HepG2 (cell line): Measurements from ENCODE around the gene NME7. TPM values are rescaled to one million over a fixed set of nuclear protein-coding genes. Genes with fewer than 3 reads are reported as not detected.

Experiments
- ATAC-seq: fragments of 200-7000 bp; cut with Tn5 transposase; 3 replicates; pipeline ENCODE4 v1.9.1; 2020; ENCODE audit warnings: mild to moderate bottlenecking, moderate library complexity
- BruUV-seq: library from RNA; stranded (reverse); fragments of 400-500 nt; replicated peaks from 2 replicates; lab custom pipeline; 2021; lab: Mats Ljungman, UMichigan
- CTCF ChIA-PET: fragments of 300-600 bp; formaldehyde crosslinking; extraction: SDS; loops from one replicate; lab custom pipeline; 2021; ENCODE audit warnings: low total read pairs, inconsistent platforms, low intra/inter-chr PET ratio; lab: Yijun Ruan, JAX
- POLR2A ChIA-PET: fragments of 350-600 bp; sonication (Branson Sonifier 250); formaldehyde crosslinking; loops from one replicate; lab custom pipeline; 2020; ENCODE audit warnings: antibody characterized with exemption, inconsistent platforms; lab: Yijun Ruan, JAX
- DNase-seq: peaks from one replicate; pipeline ENCODE4 v3.0.0-alpha.2; 2015; ENCODE audit warnings: low spot score
- FAIRE-seq: peaks from 3 replicates; lab custom pipeline; 2011; peaks lifted over from hg19 to GRCh38; lab: Jason Lieb, UNC
- H2AFZ ChIP-seq: one replicate; pipeline ENCODE4 v1.6.1; 2011; ENCODE audit warnings: low read length, inconsistent platforms
- H3K27ac ChIP-seq: fragments of 300-600 bp; 3 replicates; pipeline ENCODE4 v1.8.0; 2011; ENCODE audit warnings: mixed run types, mild to moderate bottlenecking, mixed read lengths, low read length, inconsistent platforms; ENCODE audit not compliant: insufficient read depth; ENCODE audit errors: extremely low read length
- H3K27me3 ChIP-seq, 2 experiments: fragments of 200-600 bp in 1 of 2; 2 replicates in 1 of 2; 3 replicates in 1 of 2; pipeline versions ENCODE4 v1.6.0 to v1.8.0; 2011; ENCODE audit warnings: low read length in 2 of 2, mild to moderate bottlenecking in 2 of 2, moderate library complexity in 2 of 2, inconsistent platforms in 1 of 2; ENCODE audit not compliant: insufficient read depth in 2 of 2, control insufficient read depth in 1 of 2
- H3K36me3 ChIP-seq, 2 experiments: fragments of 200-600 bp in 1 of 2; replicated peaks in 1 of 2; 2 replicates in 1 of 2; 3 replicates in 1 of 2; pipeline versions ENCODE4 v1.5.1 to v1.8.0; 2011; ENCODE audit warnings: low read length in 2 of 2, inconsistent platforms in 1 of 2; ENCODE audit not compliant: insufficient read depth in 2 of 2, control insufficient read depth in 1 of 2
- H3K4me1 ChIP-seq: 2 replicates; pipeline ENCODE4 v1.5.1; 2012; ENCODE audit warnings: low read length, inconsistent platforms; ENCODE audit not compliant: insufficient read depth
- H3K4me2 ChIP-seq: 2 replicates; pipeline ENCODE4 v1.6.0; 2011; ENCODE audit warnings: low read depth, low read length, inconsistent platforms
- H3K4me3 ChIP-seq, 3 experiments: fragments of 200-600 bp in 1 of 3; sonication (generic), shearing (Covaris generic) in 1 of 3; replicated peaks in 1 of 3; 2 replicates each; pipeline ENCODE4 v1.5.1; 2011 to 2016; ENCODE audit warnings: low read length in 3 of 3, inconsistent platforms in 2 of 3, low read depth in 2 of 3, mild to moderate bottlenecking in 2 of 3, control low read depth in 1 of 3, mixed read lengths in 1 of 3; ENCODE audit not compliant: insufficient read depth in 1 of 3
- H3K79me2 ChIP-seq: one replicate; pipeline ENCODE4 v1.6.1; 2011; ENCODE audit warnings: low read length, inconsistent platforms; ENCODE audit not compliant: insufficient read depth
- H3K9ac ChIP-seq: 2 replicates; pipeline ENCODE4 v1.6.0; 2011; ENCODE audit warnings: mild to moderate bottlenecking, low read depth, low read length, inconsistent platforms; ENCODE audit not compliant: insufficient read depth
- H3K9me3 ChIP-seq: 2 replicates; pipeline ENCODE4 v1.5.1; 2012; ENCODE audit warnings: mild to moderate bottlenecking, low read length
- H4K20me1 ChIP-seq: 2 replicates; pipeline ENCODE4 v1.6.0; 2011; ENCODE audit warnings: inconsistent platforms, mild to moderate bottlenecking, low read length, moderate library complexity; ENCODE audit not compliant: insufficient read depth
- ATF1 ChIP-seq: IDR thresholded peaks from 2 replicates; pipeline ENCODE4 v1.6.1; 2016; ENCODE audit warnings: mild to moderate bottlenecking, control low read depth
- ATF7 ChIP-seq, 2 experiments: fragments of 450-650 bp in 1 of 2; sonication (generic) in 1 of 2; formaldehyde crosslinking in 1 of 2; IDR thresholded peaks; 2 replicates each; pipeline versions ENCODE4 v1.4.0 to v1.6.1; 2016 to 2020; ENCODE audit warnings: antibody characterized with exemption in 1 of 2, mild to moderate bottlenecking in 1 of 2, missing genetic modification reagents in 1 of 2
- HNF4G ChIP-seq, 2 experiments: sonication (generic) in 1 of 2; formaldehyde crosslinking in 1 of 2; IDR thresholded peaks; 2 replicates each; pipeline versions ENCODE4 v1.4.0 to v1.6.1; 2011 to 2020; ENCODE audit warnings: borderline replicate concordance in 2 of 2, low read depth in 2 of 2, mild to moderate bottlenecking in 2 of 2, low read length in 1 of 2, missing genetic modification reagents in 1 of 2, moderate library complexity in 1 of 2
- MLLT10 ChIP-seq: sonication (generic); formaldehyde crosslinking; IDR thresholded peaks from 2 replicates; pipeline ENCODE4 v1.4.0; 2020; ENCODE audit warnings: missing genetic modification reagents
- RCOR2 ChIP-seq: IDR thresholded peaks from 2 replicates; pipeline ENCODE4 v1.6.1; 2016; ENCODE audit warnings: missing biosample characterization, missing genetic modification reagents
- REL ChIP-seq: sonication (generic); formaldehyde crosslinking; conservative IDR thresholded peaks from 2 replicates; pipeline ENCODE4 v1.8.0; 2022; ENCODE audit warnings: mild to moderate bottlenecking, missing genetic modification reagents, moderate library complexity
- RNF2 ChIP-seq: fragments of 450-650 bp; conservative IDR thresholded peaks from 2 replicates; pipeline ENCODE4 v1.6.1; 2016; ENCODE audit warnings: low read depth
- SALL1 ChIP-seq: sonication (generic); formaldehyde crosslinking; IDR thresholded peaks from 2 replicates; pipeline ENCODE4 v1.8.0; 2022; ENCODE audit warnings: mild to moderate bottlenecking, missing genetic modification reagents
- THYN1 ChIP-seq: sonication (generic); formaldehyde crosslinking; IDR thresholded peaks from 2 replicates; pipeline ENCODE4 v1.8.1; 2023; ENCODE audit warnings: low read depth, mild to moderate bottlenecking, moderate library complexity, missing genetic modification reagents, borderline replicate concordance
- ZNF468 ChIP-seq: sonication (generic); formaldehyde crosslinking; IDR thresholded peaks from 2 replicates; pipeline ENCODE4 v1.8.0; 2022; ENCODE audit warnings: mild to moderate bottlenecking, moderate library complexity, missing genetic modification reagents
- ZNF543 ChIP-seq: sonication (generic); formaldehyde crosslinking; IDR thresholded peaks from 2 replicates; pipeline ENCODE4 v1.4.0; 2020; ENCODE audit warnings: mild to moderate bottlenecking, missing genetic modification reagents
- ZNF670 ChIP-seq: sonication (generic); formaldehyde crosslinking; IDR thresholded peaks from 2 replicates; pipeline ENCODE4 v1.8.0; 2022; ENCODE audit warnings: mild to moderate bottlenecking, missing genetic modification reagents, borderline replicate concordance
- ZNF720 ChIP-seq: sonication (generic); formaldehyde crosslinking; IDR thresholded peaks from 2 replicates; pipeline ENCODE4 v1.4.0; 2020; ENCODE audit warnings: missing genetic modification reagents
- ZSCAN22 ChIP-seq: sonication (generic); formaldehyde crosslinking; IDR thresholded peaks from 2 replicates; pipeline ENCODE4 v1.4.0; 2020; ENCODE audit warnings: mild to moderate bottlenecking, missing genetic modification reagents
- WGBS: methylation state at CpG from one replicate; pipeline ENCODE4 v1.1.6; 2017; ENCODE audit warnings: low lambda C conversion rate; 5-methylcytosine and 5-hydroxymethylcytosine counted together
- in situ Hi-C: cut with HindIII; loops from 2 replicates; pipeline ENCODE4 v1.10.0; 2017; ENCODE audit warnings: low pct_unique_long_range_greater_than_20kb; ENCODE audit not compliant: extremely low pct_ligation_motif_present
- intact Hi-C: fragments of 100-400 bp; cut with micrococcal nuclease; formaldehyde crosslinking; loops from one replicate; pipeline ENCODE4 v1.10.0; 2022; ENCODE audit not compliant: unreplicated experiment
- polyA plus RNA-seq, 8 experiments: library from polyadenylated mRNA; depleted of rRNA in 3 of 8; stranded (reverse) in 7 of 8; unstranded in 1 of 8; fragments of >200 nt; fragmentation: Illumina TruSeq in 4 of 8; extraction: Trizol in 4 of 8; gene quantifications; 2 replicates each; pipeline versions ENCODE4 v1.2.1 to v1.2.3, GENCODE V29; 2011 to 2016; ENCODE audit warnings: low read depth in 4 of 8, missing spikeins in 1 of 8, mixed read lengths in 1 of 8; ENCODE audit not compliant: insufficient read depth in 1 of 8
- total RNA-seq, 5 experiments: library from RNA; depleted of rRNA; stranded (reverse); fragments of >200 nt; fragmentation: Illumina TruSeq; extraction: Trizol; gene quantifications; 2 replicates each; pipeline ENCODE4 v1.2.3, GENCODE V29; 2016; ENCODE audit warnings: low read depth in 1 of 5
- TF ChIP-seq, protein P1 (sequence below): sonication (generic); formaldehyde crosslinking; IDR thresholded peaks from 2 replicates; pipeline ENCODE4 v1.5.1; 2020; ENCODE audit warnings: missing genetic modification reagents, mild to moderate bottlenecking, borderline replicate concordance
- TF ChIP-seq, protein P2 (sequence below): sonication (generic); formaldehyde crosslinking; IDR thresholded peaks from 2 replicates; pipeline ENCODE4 v1.8.1; 2023; ENCODE audit warnings: mild to moderate bottlenecking, missing genetic modification reagents, borderline replicate concordance
- TF ChIP-seq, protein P3 (sequence below): sonication (generic); formaldehyde crosslinking; IDR thresholded peaks from 2 replicates; pipeline ENCODE4 v1.4.0; 2020; ENCODE audit warnings: missing genetic modification reagents; ENCODE audit errors: not compliant biosample characterization

NME7 gene
- total and polyA plus RNA-seq, 2 of the 13 experiments (the other 11 are each of a cell fraction or from before 2014, with no cell fraction given), result 9.4 to 22.5 TPM

DNA sequence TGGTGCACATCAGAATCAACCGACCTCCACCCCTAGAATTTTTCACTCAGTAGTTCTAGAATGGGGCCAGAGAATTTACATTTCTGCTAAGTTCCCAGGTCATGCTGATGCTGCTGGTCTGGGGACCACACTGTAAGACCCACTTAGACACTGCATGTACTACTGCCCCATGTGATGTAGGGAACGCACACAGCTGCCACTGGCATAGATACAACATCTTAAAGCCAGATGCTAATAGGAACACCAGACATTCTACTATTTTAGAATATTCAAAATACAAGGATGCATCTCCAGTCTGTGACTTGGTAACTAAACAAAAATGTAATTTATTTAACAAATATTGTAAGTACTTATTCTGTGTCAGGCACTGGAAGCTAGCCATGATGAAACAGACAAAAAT is 275.2 kb downstream of the NME7 start:
- POLR2A ChIA-PET, result interaction anchor here (1.8 kb wide), 1 partner anchor 13 kb away, joined by 7 read pairs; no protein-coding TSS in a partner anchor
- H3K9ac ChIP-seq, result no peak overlapping the region
- H3K4me1 ChIP-seq, result peaks cover 29% of the 10 kb centered on the region
- CTCF ChIA-PET, result no interaction called here
- no peak for DNase-seq
- H4K20me1 ChIP-seq, result no peaks in the 10 kb centered on the region
- no peak overlapping the region for H3K4me3 ChIP-seq
- H3K79me2 ChIP-seq, result no peaks in the 10 kb centered on the region
- FAIRE-seq, result no peak
- 44% methylated on average over 2 of the region's 2 CpGs for WGBS
- TF ChIP-seq HNF4G (IDR thresholded peaks at IDR 0.05; ENCODE audit: borderline replicate concordance, low read depth, low read length) (no peak), HNF4G (CRISPR knock-in tag; IDR thresholded peaks at IDR 0.05; ENCODE audit: borderline replicate concordance, low read depth) (no peak), ZNF468 (CRISPR knock-in tag) (no peak), ATF1 (no peak), ZNF543 (CRISPR knock-in tag) (no peak)
- intact Hi-C loops (no loop called here), in situ Hi-C loops (no loop called here)
- no TSS peak for BruUV-seq
- no peaks in the 10 kb centered on the region for H3K36me3 ChIP-seq
- no peak for ATAC-seq
- no peaks in the 10 kb centered on the region for H3K9me3 ChIP-seq
- H3K4me2 ChIP-seq, result no peak overlapping the region
- no peak overlapping the region for H3K27ac ChIP-seq
- H3K27me3 ChIP-seq, result no peaks in the 10 kb centered on the region; a peak in 1 of 5 replicates
- no peak overlapping the region for H2AFZ ChIP-seq

DNA sequence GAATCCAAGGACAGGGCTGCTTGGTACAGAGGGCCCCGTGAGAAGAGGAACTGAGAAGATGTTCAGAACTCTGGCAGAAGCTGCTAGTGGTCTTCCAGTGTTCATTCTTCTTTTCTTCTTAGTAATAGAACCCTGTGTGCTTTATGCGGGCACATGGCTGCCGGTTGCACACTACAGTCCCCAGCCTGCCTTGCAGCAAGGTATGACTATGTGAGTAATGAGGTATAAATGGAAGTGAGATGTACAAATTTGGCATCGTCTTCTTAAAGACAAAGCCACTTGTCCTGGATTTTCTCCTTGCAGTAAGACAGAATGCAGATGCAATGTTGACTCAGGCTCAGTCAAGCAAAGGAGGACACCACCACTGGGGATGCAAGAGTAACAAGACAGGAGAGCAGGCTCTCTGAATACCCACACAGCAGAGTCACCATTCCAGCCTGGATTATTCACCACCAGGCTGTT is 276.1 kb downstream of the NME7 start:
- H3K4me1 ChIP-seq, result peaks cover 37% of the 10 kb centered on the region
- no peak overlapping the region for H3K27ac ChIP-seq
- no peak overlapping the region for H3K4me2 ChIP-seq
- no peak overlapping the region for H3K4me3 ChIP-seq
- TF ChIP-seq ATF7 (IDR thresholded peaks at IDR 0.05), result no peak
- TF ChIP-seq ATF7 (CRISPR knock-in tag; IDR thresholded peaks at IDR 0.05), result no peak
- TF ChIP-seq RNF2, result no peak
- TF ChIP-seq, protein P1, sequence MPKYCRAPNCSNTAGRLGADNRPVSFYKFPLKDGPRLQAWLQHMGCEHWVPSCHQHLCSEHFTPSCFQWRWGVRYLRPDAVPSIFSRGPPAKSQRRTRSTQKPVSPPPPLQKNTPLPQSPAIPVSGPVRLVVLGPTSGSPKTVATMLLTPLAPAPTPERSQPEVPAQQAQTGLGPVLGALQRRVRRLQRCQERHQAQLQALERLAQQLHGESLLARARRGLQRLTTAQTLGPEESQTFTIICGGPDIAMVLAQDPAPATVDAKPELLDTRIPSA (CRISPR knock-in tag), result no peak
- no peak for TF ChIP-seq REL (CRISPR knock-in tag)
- TF ChIP-seq, protein P2, sequence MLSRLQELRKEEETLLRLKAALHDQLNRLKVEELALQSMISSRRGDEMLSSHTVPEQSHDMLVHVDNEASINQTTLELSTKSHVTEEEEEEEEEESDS (CRISPR knock-in tag), result no peak
- TF ChIP-seq THYN1 (CRISPR knock-in tag), result no peak
- no peak for TF ChIP-seq RCOR2 (CRISPR knock-in tag)
- TF ChIP-seq MLLT10 (CRISPR knock-in tag), result no peak
- TF ChIP-seq, protein P3, sequence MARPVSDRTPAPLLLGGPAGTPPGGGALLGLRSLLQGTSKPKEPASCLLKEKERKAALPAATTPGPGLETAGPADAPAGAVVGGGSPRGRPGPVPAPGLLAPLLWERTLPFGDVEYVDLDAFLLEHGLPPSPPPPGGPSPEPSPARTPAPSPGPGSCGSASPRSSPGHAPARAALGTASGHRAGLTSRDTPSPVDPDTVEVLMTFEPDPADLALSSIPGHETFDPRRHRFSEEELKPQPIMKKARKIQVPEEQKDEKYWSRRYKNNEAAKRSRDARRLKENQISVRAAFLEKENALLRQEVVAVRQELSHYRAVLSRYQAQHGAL (CRISPR knock-in tag), result no peak
- no peak for TF ChIP-seq ZSCAN22 (CRISPR knock-in tag)
- TF ChIP-seq SALL1 (CRISPR knock-in tag), result no peak
- TF ChIP-seq ZNF670 (CRISPR knock-in tag), result no peak
- no peak for TF ChIP-seq ZNF720 (CRISPR knock-in tag)
- H3K27me3 ChIP-seq, result no peaks in the 10 kb centered on the region; a peak in 1 of 5 replicates
- H4K20me1 ChIP-seq, result no peaks in the 10 kb centered on the region
- H2AFZ ChIP-seq, result no peak overlapping the region
- in situ Hi-C loops (no loop called here), intact Hi-C loops (no loop called here)
- no peak for FAIRE-seq
- H3K9ac ChIP-seq, result no peak overlapping the region
- DNase-seq, result no peak
- H3K9me3 ChIP-seq, result no peaks in the 10 kb centered on the region
- ATAC-seq, result no peak
- H3K36me3 ChIP-seq, result no peaks in the 10 kb centered on the region
- H3K79me2 ChIP-seq, result no peaks in the 10 kb centered on the region
- CTCF ChIA-PET, result no interaction called here
- WGBS, result 76% methylated on average over 4 of the region's 4 CpGs
- POLR2A ChIA-PET, result interaction anchor here (0.9 kb wide), 1 partner anchor 16 kb away, joined by 3 read pairs; no protein-coding TSS in a partner anchor
- no TSS peak for BruUV-seq
